DMS 273 (cell line): ENCODE data around the gene SERINC3.
"Not testable (repeated sequence)": the region's sequence is repeated elsewhere in the genome, so short reads cannot be mapped to it uniquely, and the experiment has no call there.

Experiments used
- DNase-seq: peaks from one replicate; lab custom pipeline; 2025; ENCODE audit not compliant: unreplicated experiment; lab: John Stamatoyannopoulos, UW

Gene SERINC3

GRCh38 chr20:44521484-44522481 is at the start of gene SERINC3:
TSS of gene SERINC3 (minus strand) at chr20:44522070. CDS start at chr20:44521951, 119 bp downstream.
- DNase-seq, result peak; percentile 97

DNA sequence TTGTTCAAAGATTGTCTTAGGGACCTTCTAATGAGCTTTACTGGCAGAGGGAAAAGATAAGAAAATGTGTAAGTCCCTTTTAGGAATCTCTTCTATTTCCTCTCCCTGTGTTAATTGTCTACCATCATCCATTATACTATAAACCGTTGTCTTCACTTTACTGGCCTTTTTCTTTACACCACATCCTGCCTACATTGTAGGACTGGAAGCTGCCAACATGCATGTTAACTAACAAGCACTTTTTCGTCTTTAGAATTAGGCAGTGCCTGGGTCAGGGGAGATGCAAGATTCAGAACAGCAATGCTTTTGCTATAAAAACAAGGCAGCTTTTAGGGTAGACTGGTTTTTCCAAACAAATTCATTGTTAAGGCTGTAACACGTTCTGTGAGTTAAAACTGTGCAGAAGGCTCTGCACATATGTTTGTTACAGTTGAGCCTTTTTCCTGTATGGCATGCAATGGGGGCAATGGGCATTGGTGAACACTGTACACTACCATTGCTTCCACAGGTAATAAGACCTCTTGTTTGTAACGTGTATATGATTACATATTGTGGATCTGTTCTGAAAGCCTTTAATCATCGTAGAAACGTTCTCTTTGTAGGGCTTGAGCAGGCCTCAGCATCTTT is 49.6 kb upstream of the SERINC3 start:
- no peak for DNase-seq

- DNase-seq, result no peak
Observed at GRCh38 chr20:44570367-44570766, 48.5 kb upstream of the SERINC3 start.

DNA sequence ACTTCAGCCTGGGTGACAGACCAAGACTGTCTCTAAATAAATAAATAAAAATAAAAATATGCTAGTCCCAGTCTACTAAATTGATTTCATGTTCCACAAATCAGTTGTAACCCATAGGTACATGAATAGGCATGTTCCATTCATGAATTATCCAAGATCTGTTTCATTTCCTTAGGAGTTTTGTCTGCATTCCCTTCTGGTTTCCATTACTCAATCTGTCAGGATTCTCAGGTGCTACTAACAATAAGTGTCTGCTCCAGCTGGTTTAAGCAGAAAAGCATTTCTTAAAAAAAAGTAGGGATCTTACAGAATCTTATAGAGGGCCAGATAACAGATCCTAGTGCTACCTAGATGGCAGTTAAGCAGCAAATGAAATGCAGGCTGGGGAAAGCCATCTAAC is 44.9 kb upstream of the SERINC3 start:
- DNase-seq, result no peak

DNA sequence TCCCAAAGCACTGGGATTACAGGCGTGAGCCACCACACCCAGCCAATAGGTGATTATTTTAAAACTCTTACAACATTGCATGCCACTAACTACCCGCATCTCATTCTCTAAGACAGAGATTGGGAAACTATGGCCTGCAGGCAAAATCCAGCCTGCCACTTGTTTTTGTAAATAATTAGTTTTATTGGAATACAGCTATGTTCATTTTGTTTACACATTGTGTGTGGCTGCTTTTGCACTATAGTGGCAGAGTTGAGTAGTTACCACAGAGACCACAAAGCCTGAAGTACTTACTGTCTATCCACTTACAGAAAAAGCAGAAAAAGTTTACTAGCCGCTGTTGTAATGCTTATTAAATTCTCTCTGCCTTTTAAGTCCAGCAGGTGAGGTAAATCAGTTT is 44.1 kb upstream of the SERINC3 start:
- no peak for DNase-seq

DNA sequence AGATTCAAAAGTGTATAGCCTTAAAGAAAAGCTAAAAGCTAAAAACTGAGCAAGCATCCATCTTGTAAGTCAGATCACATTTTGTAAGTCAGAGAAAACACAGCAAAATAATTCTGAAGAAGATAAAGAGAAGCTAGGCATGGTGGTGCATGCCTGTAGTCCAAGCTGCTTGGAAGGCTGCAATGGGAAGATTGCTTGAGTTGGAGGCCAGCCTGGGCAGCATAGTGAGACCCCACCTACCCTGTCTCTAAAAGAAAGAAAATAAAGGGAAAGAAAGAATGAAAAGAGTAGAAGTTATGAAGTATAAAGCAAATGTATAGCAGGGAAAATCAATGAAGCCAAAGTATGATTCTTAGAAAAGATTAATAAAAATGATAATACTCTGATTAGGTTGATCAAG is 40.0 kb upstream of the SERINC3 start:
- DNase-seq, result no peak

DNA sequence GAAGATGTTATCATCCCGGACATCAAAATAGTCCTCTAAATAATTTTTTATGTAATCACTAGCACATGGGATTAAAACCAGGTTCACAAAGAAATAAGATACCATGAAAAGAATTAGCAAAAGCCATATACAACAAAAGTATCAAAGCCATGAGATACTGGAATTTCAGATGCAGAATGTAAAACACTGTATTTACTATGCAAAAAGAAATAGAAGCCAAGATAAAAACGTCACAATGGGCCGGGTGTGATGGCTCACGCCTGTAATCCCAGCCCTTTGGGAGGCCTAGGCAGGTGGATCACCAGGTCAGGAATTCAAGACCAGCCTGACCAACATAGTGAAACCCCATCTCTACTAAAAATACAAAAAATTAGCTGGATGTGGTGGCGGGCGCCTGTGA is 38.9 kb upstream of the SERINC3 start:
- not testable (repeated sequence) for DNase-seq

DNA sequence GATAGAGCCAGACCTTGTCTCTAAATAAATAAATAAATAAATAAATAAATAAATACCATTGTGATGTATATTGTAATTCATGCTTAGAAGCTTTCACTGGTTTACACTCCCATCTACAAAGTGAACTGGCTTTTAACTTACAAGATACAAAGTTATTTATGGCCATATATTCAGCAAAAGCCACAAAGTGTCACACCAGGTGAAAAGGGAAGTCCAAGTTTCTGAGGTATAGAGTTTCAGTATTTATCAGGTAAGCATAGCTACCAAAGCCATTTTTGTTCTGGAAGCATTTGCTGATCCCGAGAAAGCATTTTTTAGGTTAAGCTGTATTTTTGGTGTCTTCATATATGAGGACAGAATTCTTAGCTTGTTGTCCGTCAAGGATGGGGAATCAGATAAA is 38.4 kb upstream of the SERINC3 start:
- no peak for DNase-seq

- DNase-seq, result no peak
Observed at GRCh38 chr20:44559302-44559701, 37.4 kb upstream of the SERINC3 start.

- DNase-seq, result peak; percentile 36
Observed at GRCh38 chr20:44552950-44553908, 31.4 kb upstream of the SERINC3 start.

- DNase-seq, result no peak
Observed at GRCh38 chr20:44552568-44552949, 30.7 kb upstream of the SERINC3 start.

DNA sequence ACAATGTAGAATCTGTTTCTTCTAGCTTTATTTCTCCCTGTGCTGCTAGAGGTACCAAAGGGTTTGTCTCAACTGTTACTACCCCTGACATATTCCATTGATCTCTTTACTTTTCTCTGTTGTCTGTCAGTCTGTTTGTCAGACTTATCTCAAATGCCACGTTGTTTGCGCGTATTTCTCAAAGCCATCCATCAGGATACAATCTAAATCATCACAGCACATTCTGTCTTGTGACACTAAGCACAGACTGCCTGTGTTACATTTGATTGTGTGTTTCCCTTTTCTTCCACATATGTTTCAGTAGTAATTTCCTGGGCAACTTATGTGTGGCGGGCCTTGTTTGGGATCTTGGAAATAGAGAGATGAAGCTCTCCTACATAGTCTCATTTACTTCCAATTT is 30.2 kb upstream of the SERINC3 start:
- no peak for DNase-seq

- no peak for DNase-seq
Observed at GRCh38 chr20:44549123-44549522, 27.3 kb upstream of the SERINC3 start.

- DNase-seq, result no peak
Observed at GRCh38 chr20:44547419-44547818, 25.5 kb upstream of the SERINC3 start.

DNA sequence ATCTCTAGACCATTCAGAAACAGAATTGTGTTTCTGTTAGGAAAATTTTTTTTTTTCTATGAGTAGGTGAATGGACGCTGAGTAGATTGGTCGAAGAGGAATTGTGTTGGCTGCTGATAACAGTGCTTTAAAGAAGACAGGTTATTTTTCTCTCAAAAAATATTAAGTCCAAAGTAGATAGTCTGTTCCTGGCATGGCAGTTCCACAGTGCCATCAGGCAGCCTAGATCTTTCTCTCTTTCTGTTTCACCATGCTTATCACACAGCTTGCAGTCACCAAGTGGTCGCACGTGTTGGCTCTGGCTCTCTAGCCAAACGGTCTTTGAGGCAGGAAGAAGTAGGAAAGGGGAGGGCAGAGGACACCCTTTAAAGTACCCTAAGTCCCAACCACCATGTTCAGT is 22.4 kb upstream of the SERINC3 start:
- DNase-seq, result no peak

GRCh38 chr20:44543358-44543757 is 21.5 kb upstream of the SERINC3 start:
- DNase-seq, result no peak

- no peak for DNase-seq
Observed at GRCh38 chr20:44542890-44543289, 21.0 kb upstream of the SERINC3 start.

GRCh38 chr20:44541992-44542391 is 20.1 kb upstream of the SERINC3 start:
- no peak for DNase-seq

GRCh38 chr20:44540834-44541233 is 19.0 kb upstream of the SERINC3 start:
- no peak for DNase-seq

DNA sequence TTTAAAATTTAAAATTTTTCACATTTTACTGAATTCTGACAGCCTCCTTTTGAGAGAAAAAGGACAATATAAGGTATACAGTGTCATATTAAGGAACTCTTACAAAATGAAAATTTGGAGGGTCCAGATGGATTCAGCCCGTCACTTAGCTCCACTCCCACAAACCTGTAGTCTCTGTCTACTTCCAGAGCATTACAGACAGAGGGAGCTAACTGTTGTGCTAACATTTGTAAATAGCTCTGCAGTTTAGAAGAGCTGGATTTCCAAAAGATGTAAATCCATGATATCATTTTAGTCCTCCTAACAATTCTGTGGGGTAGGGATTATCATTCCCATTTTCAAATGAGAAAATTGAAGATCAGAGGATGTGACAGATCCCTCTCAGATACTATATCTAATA is 16.1 kb upstream of the SERINC3 start:
- DNase-seq, result peak; percentile 28

GRCh38 chr20:44536175-44536574 is 14.3 kb upstream of the SERINC3 start:
- DNase-seq, result no peak
